Activated T-helper 17 cell treated with anti-CD3 and anti-CD28 coated beads, Interleukin-2, amount 50 U/mL, for 72 hours (primary cell): ENCODE results near the gene TMEM132A. TPM values are rescaled to one million over a fixed set of nuclear protein-coding genes. Genes with fewer than 3 reads are reported as not detected.
A peak's percentile ranks its signal among the peaks of the same experiment; 100 is the strongest.

Source experiments
- ATAC-seq: fragments of 150-1000 bp; cut with Tn5 transposase; replicated peaks from 2 replicates; pipeline ENCODE4 v1.10.0; 2021; ENCODE audit warnings: mild to moderate bottlenecking, moderate library complexity
- H3K27ac Mint-ChIP-seq: one replicate; pipeline ENCODE4 v1.8.0; 2022; ENCODE audit warnings: mixed read lengths
- H3K27me3 Mint-ChIP-seq: one replicate; pipeline ENCODE4 v1.8.0; 2022; ENCODE audit warnings: mixed read lengths
- H3K36me3 Mint-ChIP-seq: one replicate; pipeline ENCODE4 v1.8.0; 2022; ENCODE audit warnings: low read depth, mild to moderate bottlenecking, mixed read lengths
- H3K4me1 Mint-ChIP-seq: one replicate; pipeline ENCODE4 v1.8.0; 2022; ENCODE audit warnings: mixed read lengths
- H3K4me3 Mint-ChIP-seq: one replicate; pipeline ENCODE4 v1.8.0; 2022; ENCODE audit warnings: mild to moderate bottlenecking, mixed read lengths
- H3K9me3 Mint-ChIP-seq: one replicate; pipeline ENCODE4 v1.8.0; 2022; ENCODE audit warnings: mixed read lengths
- total RNA-seq, 2 donors: library from RNA; stranded (reverse); gene quantifications; one replicate each; pipeline ENCODE4 v1.2.3, GENCODE V29; 2022

The TMEM132A gene
- total RNA-seq, 2 donors from 2014 or later, result 0.29 TPM; not detected in 1

GRCh38 chr11:60923326-60923725 is 934 bp upstream of the TMEM132A start:
- no peaks in the 10 kb centered on the region for H3K9me3 Mint-ChIP-seq
- peak overlapping the region; percentile 17 for H3K4me3 Mint-ChIP-seq
- peaks cover 13% of the 10 kb centered on the region for H3K27me3 Mint-ChIP-seq
- peaks cover 10% of the 10 kb centered on the region for H3K4me1 Mint-ChIP-seq
- peaks cover 59% of the 10 kb centered on the region for H3K36me3 Mint-ChIP-seq
- no peak overlapping the region for H3K27ac Mint-ChIP-seq
- ATAC-seq, result no peak

DNA sequence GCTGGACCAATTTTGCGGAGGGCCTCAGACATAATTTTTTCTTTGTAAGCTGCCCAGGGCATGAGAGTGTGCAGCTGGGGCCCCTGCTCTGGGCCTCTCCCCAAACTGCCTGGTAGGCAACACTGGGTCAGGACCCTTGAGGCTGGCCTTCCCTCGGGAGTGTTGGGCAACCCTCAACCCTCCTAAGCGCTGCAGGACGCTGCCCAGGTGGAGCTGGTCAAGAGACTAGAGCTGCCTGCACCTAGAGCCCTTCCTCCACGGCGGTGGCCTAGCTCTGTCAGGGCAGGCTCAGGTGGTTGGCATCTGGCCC is 505 bp upstream of the TMEM132A start:
- peak; percentile 14 for ATAC-seq
- peaks cover 54% of the 10 kb centered on the region for H3K36me3 Mint-ChIP-seq
- H3K9me3 Mint-ChIP-seq, result no peaks in the 10 kb centered on the region
- peaks cover 10% of the 10 kb centered on the region for H3K4me1 Mint-ChIP-seq
- no peak overlapping the region for H3K27ac Mint-ChIP-seq
- peak overlapping the region; percentile 17 for H3K4me3 Mint-ChIP-seq
- H3K27me3 Mint-ChIP-seq, result peaks cover 13% of the 10 kb centered on the region

- peaks cover 10% of the 10 kb centered on the region for H3K4me1 Mint-ChIP-seq
- H3K27me3 Mint-ChIP-seq, result peaks cover 13% of the 10 kb centered on the region
- H3K9me3 Mint-ChIP-seq, result no peaks in the 10 kb centered on the region
- peaks cover 40% of the 10 kb centered on the region for H3K36me3 Mint-ChIP-seq
- ATAC-seq, result peak; percentile 24
- H3K4me3 Mint-ChIP-seq, result peak overlapping the region; percentile 51
- H3K27ac Mint-ChIP-seq, result no peak overlapping the region
Measured at GRCh38 chr11:60924906-60925853, 920 bp downstream of the TMEM132A start.

GRCh38 chr11:60925868-60926267 is 1.6 kb downstream of the TMEM132A start:
- no peaks in the 10 kb centered on the region for H3K9me3 Mint-ChIP-seq
- H3K27ac Mint-ChIP-seq, result no peak overlapping the region
- H3K36me3 Mint-ChIP-seq, result peaks cover 33% of the 10 kb centered on the region
- peak; percentile 54 for ATAC-seq
- peaks cover 10% of the 10 kb centered on the region for H3K4me1 Mint-ChIP-seq
- peaks cover 13% of the 10 kb centered on the region for H3K27me3 Mint-ChIP-seq
- peak overlapping the region; percentile 51 for H3K4me3 Mint-ChIP-seq

DNA sequence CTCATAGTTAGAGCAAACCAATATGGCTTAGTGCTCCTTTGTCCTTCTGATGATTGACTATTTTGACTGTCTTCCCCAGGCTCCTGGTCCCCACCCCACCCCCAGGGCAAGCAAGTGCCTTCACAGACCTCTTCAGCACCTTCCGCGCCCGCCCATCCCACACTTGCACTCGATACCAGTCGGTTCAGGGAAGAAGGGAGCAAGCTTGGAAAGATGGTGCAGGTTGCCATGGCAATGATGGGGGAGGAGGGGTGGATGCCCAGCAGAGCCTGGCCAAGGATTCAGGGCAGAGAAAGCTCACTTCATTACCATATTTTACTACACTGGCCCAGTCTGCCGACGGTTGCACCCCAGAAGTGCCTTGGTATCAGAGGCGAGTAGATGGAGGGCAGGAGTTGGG is 2.2 kb downstream of the TMEM132A start:
- no peaks in the 10 kb centered on the region for H3K9me3 Mint-ChIP-seq
- no peak overlapping the region for H3K27ac Mint-ChIP-seq
- peaks cover 13% of the 10 kb centered on the region for H3K27me3 Mint-ChIP-seq
- no peak for ATAC-seq
- no peak overlapping the region for H3K4me3 Mint-ChIP-seq
- H3K36me3 Mint-ChIP-seq, result peaks cover 27% of the 10 kb centered on the region
- H3K4me1 Mint-ChIP-seq, result peaks cover 10% of the 10 kb centered on the region

DNA sequence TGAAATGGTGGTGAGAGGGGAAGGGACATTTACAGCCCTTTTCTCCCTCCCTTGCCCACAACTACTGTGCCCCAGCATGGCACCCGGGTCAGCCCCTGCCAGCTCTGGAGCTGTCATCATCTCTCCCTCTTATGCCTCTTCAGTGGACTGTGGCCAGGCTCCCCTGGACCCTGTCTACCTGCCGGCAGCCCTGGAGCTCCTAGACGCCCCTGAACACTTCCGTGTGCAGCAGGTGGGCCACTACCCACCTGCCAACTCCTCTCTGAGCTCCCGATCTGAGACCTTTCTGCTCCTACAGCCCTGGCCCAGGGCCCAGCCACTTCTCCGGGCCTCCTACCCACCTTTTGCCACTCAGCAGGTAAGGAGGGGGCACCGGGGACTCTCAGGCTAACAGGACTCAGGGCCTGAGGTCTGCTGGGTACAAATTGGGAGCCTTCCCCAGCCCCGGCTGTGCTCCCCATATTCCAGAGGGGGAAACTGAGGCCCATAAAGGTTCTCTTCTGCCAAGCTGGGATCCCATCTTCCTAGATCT is 2.9 kb downstream of the TMEM132A start:
- peaks cover 13% of the 10 kb centered on the region for H3K27me3 Mint-ChIP-seq
- ATAC-seq, result no peak

GRCh38 chr11:60927600-60927999 is 3.3 kb downstream of the TMEM132A start:
- Mint-ChIP-seq H3K27me3 (peaks cover 9% of the 10 kb centered on the region), H3K4me1 (peaks cover 5% of the 10 kb centered on the region), H3K9me3 (no peaks in the 10 kb centered on the region), H3K27ac (no peak overlapping the region), H3K36me3 (peaks cover 16% of the 10 kb centered on the region), H3K4me3 (no peak overlapping the region)
- ATAC-seq, result no peak

More for the DNA sequence above, 2.9 kb downstream of the TMEM132A start:
- peaks cover 10% of the 10 kb centered on the region for H3K4me1 Mint-ChIP-seq
- H3K27ac Mint-ChIP-seq, result no peak overlapping the region
- peaks cover 21% of the 10 kb centered on the region for H3K36me3 Mint-ChIP-seq
- no peaks in the 10 kb centered on the region for H3K9me3 Mint-ChIP-seq
- no peak overlapping the region for H3K4me3 Mint-ChIP-seq

DNA sequence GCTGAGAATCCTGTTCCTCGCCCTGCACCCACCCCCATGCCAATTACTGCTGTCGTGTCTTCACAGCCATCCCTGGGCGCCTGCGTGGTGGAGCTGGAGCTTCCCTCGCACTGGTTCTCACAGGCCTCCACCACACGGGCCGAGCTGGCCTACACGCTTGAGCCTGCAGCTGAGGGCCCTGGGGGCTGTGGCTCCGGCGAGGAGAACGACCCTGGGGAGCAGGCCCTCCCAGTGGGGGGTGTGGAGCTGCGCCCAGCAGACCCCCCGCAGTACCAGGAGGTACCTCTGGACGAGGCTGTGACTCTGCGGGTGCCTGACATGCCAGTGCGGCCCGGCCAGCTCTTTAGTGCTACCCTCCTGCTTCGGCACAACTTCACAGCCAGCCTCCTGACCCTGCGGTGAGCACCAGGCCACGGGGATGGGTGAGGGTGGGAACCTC is 4.3 kb downstream of the TMEM132A start:
- Mint-ChIP-seq H3K27ac (no peak overlapping the region), H3K27me3 (peaks cover 9% of the 10 kb centered on the region), H3K36me3 (peaks cover 6% of the 10 kb centered on the region), H3K4me3 (no peak overlapping the region), H3K9me3 (no peaks in the 10 kb centered on the region), H3K4me1 (peaks cover 5% of the 10 kb centered on the region)
- ATAC-seq, result no peak

- Mint-ChIP-seq H3K9me3 (no peaks in the 10 kb centered on the region), H3K36me3 (no peaks in the 10 kb centered on the region), H3K27ac (no peak overlapping the region), H3K4me1 (peaks cover 5% of the 10 kb centered on the region), H3K27me3 (peaks cover 11% of the 10 kb centered on the region), H3K4me3 (no peak overlapping the region)
- ATAC-seq, result no peak
Measured at GRCh38 chr11:60929764-60930163, 5.5 kb downstream of the TMEM132A start.

DNA sequence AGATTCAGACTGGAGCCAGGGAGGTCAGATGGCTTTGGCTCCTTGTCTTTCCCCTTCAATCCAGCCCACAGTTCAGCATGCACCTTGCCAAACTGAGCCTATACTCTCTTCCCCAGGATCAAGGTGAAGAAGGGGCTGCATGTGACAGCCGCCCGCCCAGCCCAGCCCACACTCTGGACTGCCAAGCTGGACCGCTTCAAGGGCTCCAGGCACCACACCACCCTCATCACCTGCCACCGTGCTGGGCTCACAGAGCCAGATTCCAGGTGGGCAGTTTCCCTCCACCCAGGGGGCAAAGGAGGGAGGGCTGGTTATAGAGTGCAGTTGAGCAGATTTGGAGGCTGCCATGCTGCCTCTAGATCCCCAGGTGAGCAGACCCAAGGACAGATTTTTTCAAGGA is 6.1 kb downstream of the TMEM132A start:
- Mint-ChIP-seq H3K4me1 (peaks cover under 1% of the 10 kb centered on the region), H3K27ac (no peak overlapping the region), H3K4me3 (no peak overlapping the region), H3K9me3 (no peaks in the 10 kb centered on the region), H3K36me3 (no peaks in the 10 kb centered on the region), H3K27me3 (peaks cover 8% of the 10 kb centered on the region)
- ATAC-seq, result no peak

DNA sequence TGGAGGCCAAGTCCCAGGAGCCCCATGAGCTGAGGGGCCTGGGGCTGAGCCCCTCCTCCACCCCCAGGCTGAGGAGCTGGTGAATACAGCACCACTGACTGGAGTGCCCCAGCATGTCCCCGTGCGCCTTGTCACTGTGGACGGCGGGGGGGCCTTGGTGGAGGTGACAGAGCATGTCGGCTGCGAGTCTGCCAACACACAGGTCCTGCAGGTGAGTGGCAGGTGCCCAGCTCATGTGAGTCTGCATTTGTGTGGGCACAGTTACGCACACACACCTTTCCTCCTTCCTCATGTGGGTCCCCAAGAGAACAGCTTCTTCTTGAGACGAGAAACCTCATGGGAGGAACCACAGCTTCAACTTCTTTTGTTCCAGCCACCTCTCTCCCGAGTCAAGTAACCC is 7.7 kb downstream of the TMEM132A start:
- no peaks in the 10 kb centered on the region for H3K4me1 Mint-ChIP-seq
- no peak for ATAC-seq
- H3K27ac Mint-ChIP-seq, result no peak overlapping the region
- H3K27me3 Mint-ChIP-seq, result peaks cover 3% of the 10 kb centered on the region
- no peak overlapping the region for H3K4me3 Mint-ChIP-seq
- H3K9me3 Mint-ChIP-seq, result no peaks in the 10 kb centered on the region
- no peaks in the 10 kb centered on the region for H3K36me3 Mint-ChIP-seq

- no peak overlapping the region for H3K27ac Mint-ChIP-seq
- no peaks in the 10 kb centered on the region for H3K4me1 Mint-ChIP-seq
- ATAC-seq, result no peak
- H3K9me3 Mint-ChIP-seq, result no peaks in the 10 kb centered on the region
- H3K36me3 Mint-ChIP-seq, result no peaks in the 10 kb centered on the region
- H3K4me3 Mint-ChIP-seq, result no peak overlapping the region
- H3K27me3 Mint-ChIP-seq, result peaks cover 3% of the 10 kb centered on the region
Measured at GRCh38 chr11:60932605-60933356, 8.5 kb downstream of the TMEM132A start.

- Mint-ChIP-seq H3K4me1 (no peaks in the 10 kb centered on the region), H3K27ac (no peak overlapping the region), H3K27me3 (peaks cover 3% of the 10 kb centered on the region), H3K4me3 (no peak overlapping the region), H3K9me3 (no peaks in the 10 kb centered on the region), H3K36me3 (no peaks in the 10 kb centered on the region)
- ATAC-seq, result no peak
Measured at GRCh38 chr11:60933416-60934123, 9.3 kb downstream of the TMEM132A start.

DNA sequence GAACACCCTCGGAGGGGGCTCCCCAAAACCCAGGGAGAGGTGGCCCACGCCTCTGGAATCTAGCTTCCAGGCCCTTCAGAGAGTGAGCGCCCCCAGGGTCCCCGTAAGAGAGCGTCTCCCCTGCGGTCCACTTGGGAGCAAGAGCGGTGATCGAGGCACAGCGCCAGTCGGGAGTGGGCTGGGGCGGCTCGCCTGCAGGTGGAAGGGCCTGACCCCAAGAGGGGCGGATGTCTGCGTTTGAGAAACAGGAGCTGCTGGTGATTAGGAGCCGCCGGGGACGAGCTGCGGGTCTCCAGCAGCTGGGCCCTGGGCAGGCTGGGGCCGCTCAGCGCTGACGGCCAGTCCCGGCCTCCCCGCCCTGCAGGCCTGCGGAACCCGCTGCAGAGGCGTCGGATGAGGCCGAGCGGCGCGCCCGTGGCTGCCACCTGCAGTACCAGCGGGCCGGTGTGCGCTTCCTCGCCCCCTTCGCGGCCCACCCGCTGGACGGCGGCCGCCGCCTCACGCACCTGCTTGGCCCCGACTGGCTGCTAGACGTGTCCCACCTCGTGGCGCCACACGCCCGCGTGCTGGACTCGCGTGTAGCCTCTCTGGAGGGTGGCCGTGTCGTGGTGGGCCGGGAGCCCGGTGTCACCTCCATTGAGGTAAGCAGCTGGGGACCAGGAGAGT is 10.0 kb downstream of the TMEM132A start:
- no peak for ATAC-seq
- H3K27me3 Mint-ChIP-seq, result peaks cover 3% of the 10 kb centered on the region
- no peaks in the 10 kb centered on the region for H3K36me3 Mint-ChIP-seq
- H3K4me3 Mint-ChIP-seq, result no peak overlapping the region
- H3K27ac Mint-ChIP-seq, result no peak overlapping the region
- no peaks in the 10 kb centered on the region for H3K4me1 Mint-ChIP-seq
- no peaks in the 10 kb centered on the region for H3K9me3 Mint-ChIP-seq
